ENCODE measurements around the gene CBL.
"Not testable (repeated sequence)": the region's sequence is repeated elsewhere in the genome, so short reads cannot be mapped to it uniquely, and the experiment has no call there.

CBL gene

GRCh38 chr11:119218141-119218878 lies 12.2 kb downstream of the CBL start:
- no peak for DNase-seq

GRCh38 chr11:119222308-119222707 lies 16.2 kb downstream of the CBL start:
- no peak for DNase-seq

- DNase-seq: no peak
Measured at GRCh38 chr11:119222891-119223290, 16.8 kb downstream of the CBL start.

- DNase-seq: no peak
Measured at GRCh38 chr11:119223856-119224255, 17.7 kb downstream of the CBL start.

GRCh38 chr11:119228535-119229287 lies 22.6 kb downstream of the CBL start:
- DNase-seq: not testable (repeated sequence)

GRCh38 chr11:119229288-119229672 lies 23.1 kb downstream of the CBL start:
- DNase-seq: no peak

- no peak for DNase-seq
Measured at GRCh38 chr11:119229741-119230140, 23.6 kb downstream of the CBL start.

- no peak for DNase-seq
Measured at GRCh38 chr11:119236490-119236889, 30.4 kb downstream of the CBL start.

GRCh38 chr11:119236891-119237290 lies 30.8 kb downstream of the CBL start:
- DNase-seq: no peak

GRCh38 chr11:119237515-119237914 lies 31.4 kb downstream of the CBL start:
- no peak for DNase-seq

GRCh38 chr11:119248750-119249670 lies 42.9 kb downstream of the CBL start:
- DNase-seq: no peak

- DNase-seq: no peak
Measured at GRCh38 chr11:119249671-119250010, 43.5 kb downstream of the CBL start.

GRCh38 chr11:119251114-119251513 lies 45.0 kb downstream of the CBL start:
- DNase-seq: no peak

GRCh38 chr11:119254239-119254638 lies 48.1 kb downstream of the CBL start:
- DNase-seq: no peak

- no peak for DNase-seq
Measured at GRCh38 chr11:119258180-119258579, 52.0 kb downstream of the CBL start.

- no peak for DNase-seq
Measured at GRCh38 chr11:119258983-119259382, 52.8 kb downstream of the CBL start.

GRCh38 chr11:119262668-119263351 lies 56.7 kb downstream of the CBL start:
- DNase-seq: no peak

- DNase-seq: no peak
Measured at GRCh38 chr11:119263352-119263940, 57.3 kb downstream of the CBL start.

- no peak for DNase-seq
Measured at GRCh38 chr11:119266063-119266462, 59.9 kb downstream of the CBL start.

- DNase-seq: no peak
Measured at GRCh38 chr11:119266517-119267255, 60.5 kb downstream of the CBL start.

- no peak for DNase-seq
Measured at GRCh38 chr11:119267645-119268044, 61.5 kb downstream of the CBL start.

- DNase-seq: no peak
Measured at GRCh38 chr11:119273721-119274120, 67.6 kb downstream of the CBL start.
